Esophagus squamous epithelium (tissue), 4 donors: ENCODE results near the gene ZFYVE26.
"Not testable (repeated sequence)": the region's sequence is repeated elsewhere in the genome, so short reads cannot be mapped to it uniquely, and the experiment has no call there.

ENCODE experiments used
- CTCF ChIP-seq, 6 experiments: fragments of 450-650 bp in 4 of 6; fragments of 200-600 bp in 2 of 6; sonication (generic) in 2 of 6; IDR thresholded peaks; one replicate each; pipeline ENCODE4 v1.5.1; 2016 to 2019; ENCODE audit warnings: antibody characterized with exemption in 6 of 6, mild to moderate bottlenecking in 4 of 6, moderate library complexity in 4 of 6
- POLR2A ChIP-seq, 4 donors: fragments of 450-650 bp; IDR thresholded peaks; one replicate each; pipeline ENCODE4 v1.6.1; 2017; ENCODE audit warnings: antibody characterized with exemption in 4 of 4, mild to moderate bottlenecking in 4 of 4, moderate library complexity in 3 of 4

GRCh38 chr14:67709346-67709745 is 107.0 kb downstream of the ZFYVE26 start:
- not testable (repeated sequence) for TF ChIP-seq CTCF, POLR2A (IDR thresholded peaks at IDR 0.05)
